Chondrocyte (in vitro differentiated cells): ENCODE results near the gene KRTAP4-16. TPM values are rescaled to one million over a fixed set of nuclear protein-coding genes. Genes with fewer than 3 reads are reported as not detected.
"Not testable (repeated sequence)": the region's sequence is repeated elsewhere in the genome, so short reads cannot be mapped to it uniquely, and the experiment has no call there.

Experiments
- DNase-seq: peaks from one replicate; pipeline ENCODE4 v3.0.0; 2021; ENCODE audit warnings: mixed read lengths, low spot score
- H3K27ac Mint-ChIP-seq: one replicate; pipeline ENCODE4 v1.8.0; 2021; ENCODE audit warnings: mild to moderate bottlenecking, moderate library complexity, mixed read lengths; ENCODE audit not compliant: unreplicated experiment
- H3K27me3 Mint-ChIP-seq: 2 replicates; pipeline ENCODE4 v1.8.0; 2021; ENCODE audit warnings: low read depth, mixed read lengths
- H3K36me3 Mint-ChIP-seq: 2 replicates; pipeline ENCODE4 v1.8.0; 2021; ENCODE audit warnings: low read depth, mixed read lengths
- H3K4me1 Mint-ChIP-seq: 2 replicates; pipeline ENCODE4 v1.8.0; 2021; ENCODE audit warnings: low read depth, mild to moderate bottlenecking, mixed read lengths
- H3K4me3 Mint-ChIP-seq: one replicate; pipeline ENCODE4 v1.8.0; 2021; ENCODE audit warnings: mild to moderate bottlenecking, moderate library complexity, mixed read lengths; ENCODE audit not compliant: unreplicated experiment
- H3K9me3 Mint-ChIP-seq: 2 replicates; pipeline ENCODE4 v1.8.0; 2021; ENCODE audit warnings: low read depth, mixed read lengths
- total RNA-seq: library from RNA; stranded (reverse); gene quantifications from 3 replicates; pipeline ENCODE4 v1.2.1, GENCODE V29; 2021
- TF ChIP-seq, protein P1 (sequence below): fragments of 200-600 bp; sonication (generic); IDR thresholded peaks from 2 replicates; pipeline ENCODE4 v1.5.0; 2021; ENCODE audit warnings: antibody characterized with exemption, mild to moderate bottlenecking, moderate library complexity

KRTAP4-16 gene
- total RNA-seq, 1 donor from 2014 or later: not detected

DNA sequence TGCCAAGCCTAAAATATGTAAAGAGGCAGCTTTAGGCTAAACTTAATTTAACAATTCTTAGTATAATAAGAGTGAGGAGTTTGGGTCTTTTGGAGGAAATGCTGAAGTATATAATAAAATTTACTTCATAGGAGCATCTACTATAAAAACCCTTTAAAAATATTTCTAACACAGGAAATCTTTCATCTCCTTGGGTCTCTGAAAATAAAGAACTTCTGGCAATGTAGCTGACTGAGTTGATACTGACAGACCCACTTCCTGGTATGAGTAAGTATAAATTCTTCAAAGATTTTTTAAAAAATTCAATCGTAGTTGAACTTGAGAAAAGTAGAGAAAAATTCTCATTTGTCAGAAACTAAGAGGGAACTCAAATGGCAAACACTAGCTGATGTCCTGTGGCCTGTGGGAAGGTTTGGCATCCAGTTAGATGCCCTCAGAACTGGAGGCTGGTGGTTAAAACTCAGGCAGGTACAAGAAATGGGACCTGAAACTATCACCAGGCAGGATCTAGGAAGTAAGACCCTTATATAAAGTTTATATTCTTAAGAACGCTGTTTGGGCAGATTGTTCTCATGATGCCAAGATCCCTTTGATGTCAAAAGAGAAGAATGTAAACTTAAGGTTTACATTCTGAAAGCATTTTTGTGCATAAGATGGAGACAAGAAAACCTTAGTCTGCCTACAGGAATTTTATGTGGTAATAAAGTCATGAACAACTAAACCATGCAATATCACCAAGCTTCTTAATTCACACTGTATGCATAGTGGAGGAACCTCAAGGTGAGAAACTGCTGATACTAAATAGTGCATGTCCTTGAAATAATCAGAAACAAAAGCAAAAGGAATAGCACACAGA is 32.1 kb upstream of the KRTAP4-16 start:
- DNase-seq: no peak
- Mint-ChIP-seq H3K4me1 (peaks cover 13% of the 10 kb centered on the region), H3K4me3 (no peak overlapping the region), H3K27ac (peak overlapping the region; percentile 12), H3K36me3 (peaks cover 3% of the 10 kb centered on the region), H3K27me3 (no peaks in the 10 kb centered on the region), H3K9me3 (peaks cover 19% of the 10 kb centered on the region)
- TF ChIP-seq, protein P1, sequence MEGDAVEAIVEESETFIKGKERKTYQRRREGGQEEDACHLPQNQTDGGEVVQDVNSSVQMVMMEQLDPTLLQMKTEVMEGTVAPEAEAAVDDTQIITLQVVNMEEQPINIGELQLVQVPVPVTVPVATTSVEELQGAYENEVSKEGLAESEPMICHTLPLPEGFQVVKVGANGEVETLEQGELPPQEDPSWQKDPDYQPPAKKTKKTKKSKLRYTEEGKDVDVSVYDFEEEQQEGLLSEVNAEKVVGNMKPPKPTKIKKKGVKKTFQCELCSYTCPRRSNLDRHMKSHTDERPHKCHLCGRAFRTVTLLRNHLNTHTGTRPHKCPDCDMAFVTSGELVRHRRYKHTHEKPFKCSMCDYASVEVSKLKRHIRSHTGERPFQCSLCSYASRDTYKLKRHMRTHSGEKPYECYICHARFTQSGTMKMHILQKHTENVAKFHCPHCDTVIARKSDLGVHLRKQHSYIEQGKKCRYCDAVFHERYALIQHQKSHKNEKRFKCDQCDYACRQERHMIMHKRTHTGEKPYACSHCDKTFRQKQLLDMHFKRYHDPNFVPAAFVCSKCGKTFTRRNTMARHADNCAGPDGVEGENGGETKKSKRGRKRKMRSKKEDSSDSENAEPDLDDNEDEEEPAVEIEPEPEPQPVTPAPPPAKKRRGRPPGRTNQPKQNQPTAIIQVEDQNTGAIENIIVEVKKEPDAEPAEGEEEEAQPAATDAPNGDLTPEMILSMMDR: no peak

DNA sequence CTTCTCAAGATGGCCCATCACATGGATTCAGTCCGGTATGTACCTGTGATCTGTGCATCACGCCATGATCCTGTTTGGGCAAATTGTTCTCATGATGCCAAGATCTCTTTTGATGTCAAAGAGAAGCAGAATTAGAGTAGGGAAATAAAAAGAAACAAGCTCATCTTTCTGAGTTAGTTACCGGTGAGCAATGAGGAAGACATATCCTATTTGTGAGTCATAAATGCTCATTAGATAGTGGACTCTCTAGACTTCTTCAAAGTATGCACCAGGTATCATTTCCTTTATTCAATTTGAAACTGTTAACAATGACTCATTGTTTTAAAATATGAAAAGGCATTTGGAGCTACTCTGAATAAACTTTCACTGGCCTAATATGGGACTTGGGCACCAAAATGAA is 30.0 kb upstream of the KRTAP4-16 start:
- DNase-seq: no peak
- no peak overlapping the region for H3K27ac Mint-ChIP-seq
- no peaks in the 10 kb centered on the region for H3K36me3 Mint-ChIP-seq
- H3K27me3 Mint-ChIP-seq: no peaks in the 10 kb centered on the region
- no peak overlapping the region for H3K4me3 Mint-ChIP-seq
- H3K9me3 Mint-ChIP-seq: peaks cover 11% of the 10 kb centered on the region
- H3K4me1 Mint-ChIP-seq: peaks cover 13% of the 10 kb centered on the region
- TF ChIP-seq, protein P1: no peak

DNA sequence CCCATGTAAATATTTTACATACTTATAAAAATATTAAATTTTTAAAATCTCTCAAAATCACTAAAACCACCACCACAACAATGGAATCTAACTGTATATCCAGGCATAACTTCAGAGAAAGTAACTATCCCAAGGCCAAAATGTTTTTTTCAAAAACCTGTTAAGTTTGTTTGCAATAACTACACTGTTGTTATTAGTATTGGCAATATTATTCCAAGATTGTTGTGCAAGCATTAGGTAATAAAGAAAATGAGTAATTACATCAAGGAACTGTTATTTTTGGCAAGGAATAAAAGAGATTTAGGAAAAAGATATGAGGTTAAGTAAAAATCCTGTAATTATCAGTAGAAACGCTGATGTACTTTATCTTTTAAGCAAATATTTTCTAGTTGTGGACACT is 25.4 kb upstream of the KRTAP4-16 start:
- no peak for DNase-seq
- Mint-ChIP-seq H3K27ac (no peak overlapping the region), H3K4me1 (peaks cover 20% of the 10 kb centered on the region), H3K27me3 (no peaks in the 10 kb centered on the region), H3K4me3 (no peak overlapping the region), H3K9me3 (peaks cover 9% of the 10 kb centered on the region), H3K36me3 (no peaks in the 10 kb centered on the region)
- TF ChIP-seq, protein P1: no peak

DNA sequence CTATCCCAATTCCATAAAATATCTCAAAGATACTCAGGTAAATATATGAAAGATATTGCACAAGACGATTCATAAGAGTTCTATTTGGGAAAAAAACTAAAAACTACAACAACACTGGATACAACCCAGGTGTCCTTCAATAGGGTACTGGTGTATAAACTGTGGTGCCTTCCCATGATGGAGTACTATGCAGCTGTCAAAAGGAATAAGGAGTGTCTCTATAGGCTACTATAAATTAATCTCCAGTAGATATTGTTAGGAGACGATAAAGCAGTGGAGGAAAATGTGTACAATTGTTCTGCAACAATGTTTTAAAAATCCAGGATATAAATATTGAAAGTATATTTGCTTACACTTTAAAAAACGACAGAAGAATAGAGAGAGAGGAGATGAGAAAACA is 24.4 kb upstream of the KRTAP4-16 start:
- Mint-ChIP-seq H3K27me3 (no peaks in the 10 kb centered on the region), H3K36me3 (no peaks in the 10 kb centered on the region), H3K27ac (no peak overlapping the region), H3K4me1 (peaks cover 15% of the 10 kb centered on the region), H3K9me3 (peaks cover 9% of the 10 kb centered on the region), H3K4me3 (no peak overlapping the region)
- DNase-seq: no peak
- TF ChIP-seq, protein P1: no peak

DNA sequence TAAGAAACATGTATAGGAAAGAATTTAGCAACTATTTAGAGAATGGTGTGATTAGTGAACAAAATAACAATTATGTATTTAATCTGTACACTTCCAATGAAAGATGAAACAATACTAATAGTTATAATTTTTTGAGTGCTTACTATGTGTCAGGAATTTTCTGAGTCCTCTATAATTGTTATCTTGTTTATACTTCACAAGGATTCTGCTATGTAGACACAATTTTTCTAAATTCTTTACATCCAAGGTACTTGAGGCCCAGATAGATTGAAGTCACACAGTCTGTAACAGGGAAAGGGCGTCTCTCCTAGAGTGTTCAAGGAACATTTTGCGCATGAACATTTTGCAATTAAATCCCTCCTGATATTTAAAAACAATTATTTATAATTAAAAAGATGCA is 23.1 kb upstream of the KRTAP4-16 start:
- TF ChIP-seq, protein P1: no peak
- DNase-seq: no peak
- H3K4me3 Mint-ChIP-seq: no peak overlapping the region
- peaks cover 9% of the 10 kb centered on the region for H3K9me3 Mint-ChIP-seq
- H3K27ac Mint-ChIP-seq: no peak overlapping the region
- H3K27me3 Mint-ChIP-seq: no peaks in the 10 kb centered on the region
- H3K4me1 Mint-ChIP-seq: peaks cover 19% of the 10 kb centered on the region
- H3K36me3 Mint-ChIP-seq: no peaks in the 10 kb centered on the region

DNA sequence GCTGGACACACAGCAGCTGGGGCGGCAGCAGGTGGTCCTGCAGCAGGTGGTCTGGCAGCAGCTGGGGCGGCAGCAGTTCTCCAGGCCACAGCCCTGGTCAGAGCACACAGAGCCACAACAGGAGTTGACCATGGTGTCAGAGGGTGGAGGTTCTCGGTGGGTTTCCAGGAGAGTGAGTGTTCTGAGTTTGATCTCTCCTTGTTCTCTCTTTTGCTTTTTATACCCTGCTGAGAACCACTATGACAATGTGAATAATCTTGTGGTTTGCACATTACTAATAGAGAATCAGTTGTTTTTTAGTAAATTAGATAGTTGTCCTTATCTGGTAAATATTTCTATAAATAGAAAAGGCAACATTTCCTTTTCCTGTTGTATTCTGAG is 22.0 kb upstream of the KRTAP4-16 start, which contains the start of gene KRTAP4-12:
Gene KRTAP4-12, minus strand, starts transcription at position 192 of the 381 bp plus-strand sequence. Its CDS starts 60 bp downstream, at position 132.
- not testable (repeated sequence) for H3K27me3 Mint-ChIP-seq, H3K9me3 Mint-ChIP-seq, H3K27ac Mint-ChIP-seq, DNase-seq, H3K4me3 Mint-ChIP-seq, H3K36me3 Mint-ChIP-seq
- peaks cover 27% of the 10 kb centered on the region for H3K4me1 Mint-ChIP-seq

DNA sequence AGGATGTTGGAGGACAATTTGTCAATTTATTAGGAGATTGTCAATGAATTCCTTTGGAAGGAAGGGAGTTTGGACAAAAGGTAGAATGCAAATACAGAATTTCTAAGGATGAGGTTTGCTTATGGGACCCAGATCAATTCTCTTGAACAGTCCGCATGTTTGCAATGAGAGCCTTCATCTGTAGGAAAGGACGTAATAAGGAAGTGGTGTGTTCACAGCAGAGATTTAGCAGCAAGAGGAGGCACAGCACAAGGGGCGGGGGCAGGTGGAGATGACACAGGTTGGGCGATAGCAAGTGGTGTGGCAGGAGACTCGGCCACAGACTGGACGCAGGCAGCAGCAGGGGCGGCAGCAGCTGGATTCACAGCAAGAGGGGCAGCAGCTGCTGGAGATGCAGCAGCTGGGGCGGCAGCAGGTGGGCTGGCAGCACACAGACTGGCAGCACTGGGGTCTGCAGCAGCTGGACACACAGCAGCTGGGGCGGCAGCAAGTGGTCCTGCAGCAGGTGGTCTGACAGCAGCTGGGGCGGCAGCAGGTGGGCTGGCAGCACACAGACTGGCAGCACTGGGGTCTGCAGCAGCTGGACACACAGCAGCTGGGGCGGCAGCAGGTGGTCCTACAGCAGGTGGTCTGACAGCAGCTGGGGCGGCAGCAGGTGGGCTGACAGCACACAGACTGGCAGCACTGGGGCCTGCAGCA is 21.4 kb upstream of the KRTAP4-16 start:
- H3K27ac Mint-ChIP-seq, H3K4me3 Mint-ChIP-seq, DNase-seq, H3K36me3 Mint-ChIP-seq, H3K9me3 Mint-ChIP-seq, H3K27me3 Mint-ChIP-seq: not testable (repeated sequence)
- peaks cover 32% of the 10 kb centered on the region for H3K4me1 Mint-ChIP-seq
